ENCODE data around the gene OR2T33.

Gene OR2T33

GRCh38 chr1:248231117-248231516 is 46.7 kb downstream of the OR2T33 start, which contains the start of gene OR2M4:
OR2M4 (plus strand) TSS chr1:248231417; CDS start chr1:248238929, 7,512 bp downstream.
- Histone ChIP-seq H3K27me3 (replicated peaks; ENCODE audit: insufficient read depth, low read length) (no peaks in the 10 kb centered on the region), H3K4me2 (ENCODE audit: low read depth, low read length) (no peak within 1 kb of the TSS)

GRCh38 chr1:248229360-248229908 is 48.3 kb downstream of the OR2T33 start:
- Histone ChIP-seq H3K9me2 (replicated peaks; ENCODE audit: insufficient read depth, low read length) (no peaks in the 10 kb centered on the region), H3K4me3 (ENCODE audit: low read length) (no peak overlapping the region), H3K36me3 (replicated peaks; ENCODE audit: insufficient read depth, low read length) (no peaks in the 10 kb centered on the region), H3F3A (ENCODE audit: insufficient read depth, low read length) (no peaks in the 10 kb centered on the region), H3K27ac (ENCODE audit: low read length) (no peak overlapping the region), H3K4me1 (ENCODE audit: low read length) (no peaks in the 10 kb centered on the region), H3K9me3 (replicated peaks; ENCODE audit: insufficient read depth, low read length) (no peaks in the 10 kb centered on the region), H3K4me2 (ENCODE audit: low read depth, low read length) (no peak overlapping the region), H3K27me3 (replicated peaks; ENCODE audit: insufficient read depth, low read length) (no peaks in the 10 kb centered on the region), H2AFZ (ENCODE audit: low read length) (no peak overlapping the region), H4K20me1 (ENCODE audit: insufficient read depth, low read length) (no peaks in the 10 kb centered on the region), H3K79me2 (ENCODE audit: low read length) (no peaks in the 10 kb centered on the region), H3K9ac (ENCODE audit: low read length) (no peak overlapping the region)
- TF ChIP-seq EZH2phosphoT487 (IDR thresholded peaks at IDR 0.05; ENCODE audit: low read length) (no peak), EZH2 (optimal IDR thresholded peaks at IDR 0.05; ENCODE audit: low read depth, low read length) (no peak)
- TF ChIP-seq, protein P1, sequence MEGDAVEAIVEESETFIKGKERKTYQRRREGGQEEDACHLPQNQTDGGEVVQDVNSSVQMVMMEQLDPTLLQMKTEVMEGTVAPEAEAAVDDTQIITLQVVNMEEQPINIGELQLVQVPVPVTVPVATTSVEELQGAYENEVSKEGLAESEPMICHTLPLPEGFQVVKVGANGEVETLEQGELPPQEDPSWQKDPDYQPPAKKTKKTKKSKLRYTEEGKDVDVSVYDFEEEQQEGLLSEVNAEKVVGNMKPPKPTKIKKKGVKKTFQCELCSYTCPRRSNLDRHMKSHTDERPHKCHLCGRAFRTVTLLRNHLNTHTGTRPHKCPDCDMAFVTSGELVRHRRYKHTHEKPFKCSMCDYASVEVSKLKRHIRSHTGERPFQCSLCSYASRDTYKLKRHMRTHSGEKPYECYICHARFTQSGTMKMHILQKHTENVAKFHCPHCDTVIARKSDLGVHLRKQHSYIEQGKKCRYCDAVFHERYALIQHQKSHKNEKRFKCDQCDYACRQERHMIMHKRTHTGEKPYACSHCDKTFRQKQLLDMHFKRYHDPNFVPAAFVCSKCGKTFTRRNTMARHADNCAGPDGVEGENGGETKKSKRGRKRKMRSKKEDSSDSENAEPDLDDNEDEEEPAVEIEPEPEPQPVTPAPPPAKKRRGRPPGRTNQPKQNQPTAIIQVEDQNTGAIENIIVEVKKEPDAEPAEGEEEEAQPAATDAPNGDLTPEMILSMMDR (IDR thresholded peaks at IDR 0.05; ENCODE audit: low read length): no peak
- DNase-seq: no peak

More at GRCh38 chr1:248231117-248231516, 46.7 kb downstream of the OR2T33 start, which contains the start of gene OR2M4:
- TF ChIP-seq EZH2phosphoT487 (IDR thresholded peaks at IDR 0.05; ENCODE audit: low read length) (no peak), EZH2 (optimal IDR thresholded peaks at IDR 0.05; ENCODE audit: low read depth, low read length) (no peak)
- TF ChIP-seq, protein P1 (IDR thresholded peaks at IDR 0.05; ENCODE audit: low read length): no peak
- Histone ChIP-seq H3K9me3 (replicated peaks; ENCODE audit: insufficient read depth, low read length) (no peaks in the 10 kb centered on the region), H4K20me1 (ENCODE audit: insufficient read depth, low read length) (no peaks in the 10 kb centered on the region), H2AFZ (ENCODE audit: low read length) (no peak within 1 kb of the TSS), H3K4me1 (ENCODE audit: low read length) (no peaks in the 10 kb centered on the region), H3K9me2 (replicated peaks; ENCODE audit: insufficient read depth, low read length) (no peaks in the 10 kb centered on the region), H3F3A (ENCODE audit: insufficient read depth, low read length) (no peaks in the 10 kb centered on the region), H3K4me3 (ENCODE audit: low read length) (no peak within 1 kb of the TSS), H3K36me3 (replicated peaks; ENCODE audit: insufficient read depth, low read length) (no peaks in the 10 kb centered on the region), H3K9ac (ENCODE audit: low read length) (no peak within 1 kb of the TSS), H3K27ac (ENCODE audit: low read length) (no peak within 1 kb of the TSS), H3K79me2 (ENCODE audit: low read length) (no peaks in the 10 kb centered on the region)
- no peak for DNase-seq

GRCh38 chr1:248225537-248225936 is 52.2 kb downstream of the OR2T33 start:
- Histone ChIP-seq H3K4me3 (ENCODE audit: low read length) (no peak overlapping the region), H3K4me2 (ENCODE audit: low read depth, low read length) (no peak overlapping the region), H3K27me3 (replicated peaks; ENCODE audit: insufficient read depth, low read length) (no peaks in the 10 kb centered on the region), H3K27ac (ENCODE audit: low read length) (no peak overlapping the region), H3K36me3 (replicated peaks; ENCODE audit: insufficient read depth, low read length) (no peaks in the 10 kb centered on the region), H2AFZ (ENCODE audit: low read length) (no peak overlapping the region), H3K4me1 (ENCODE audit: low read length) (no peaks in the 10 kb centered on the region), H3K9me3 (replicated peaks; ENCODE audit: insufficient read depth, low read length) (no peaks in the 10 kb centered on the region), H3K79me2 (ENCODE audit: low read length) (no peaks in the 10 kb centered on the region), H3K9ac (ENCODE audit: low read length) (no peak overlapping the region), H4K20me1 (ENCODE audit: insufficient read depth, low read length) (no peaks in the 10 kb centered on the region), H3K9me2 (replicated peaks; ENCODE audit: insufficient read depth, low read length) (no peaks in the 10 kb centered on the region), H3F3A (ENCODE audit: insufficient read depth, low read length) (no peaks in the 10 kb centered on the region)
- no peak for DNase-seq
- TF ChIP-seq EZH2phosphoT487 (IDR thresholded peaks at IDR 0.05; ENCODE audit: low read length) (no peak), EZH2 (optimal IDR thresholded peaks at IDR 0.05; ENCODE audit: low read depth, low read length) (no peak)
